ENCODE measurements around the gene TRIM9. TPM values are rescaled to one million over a fixed set of nuclear protein-coding genes. Genes with fewer than 3 reads are reported as not detected.

TRIM9 gene
- total RNA-seq, result 1 to 10 TPM in 1 of 2 donors, under 1 TPM in 1; 0.46 to 6.5 TPM

DNA sequence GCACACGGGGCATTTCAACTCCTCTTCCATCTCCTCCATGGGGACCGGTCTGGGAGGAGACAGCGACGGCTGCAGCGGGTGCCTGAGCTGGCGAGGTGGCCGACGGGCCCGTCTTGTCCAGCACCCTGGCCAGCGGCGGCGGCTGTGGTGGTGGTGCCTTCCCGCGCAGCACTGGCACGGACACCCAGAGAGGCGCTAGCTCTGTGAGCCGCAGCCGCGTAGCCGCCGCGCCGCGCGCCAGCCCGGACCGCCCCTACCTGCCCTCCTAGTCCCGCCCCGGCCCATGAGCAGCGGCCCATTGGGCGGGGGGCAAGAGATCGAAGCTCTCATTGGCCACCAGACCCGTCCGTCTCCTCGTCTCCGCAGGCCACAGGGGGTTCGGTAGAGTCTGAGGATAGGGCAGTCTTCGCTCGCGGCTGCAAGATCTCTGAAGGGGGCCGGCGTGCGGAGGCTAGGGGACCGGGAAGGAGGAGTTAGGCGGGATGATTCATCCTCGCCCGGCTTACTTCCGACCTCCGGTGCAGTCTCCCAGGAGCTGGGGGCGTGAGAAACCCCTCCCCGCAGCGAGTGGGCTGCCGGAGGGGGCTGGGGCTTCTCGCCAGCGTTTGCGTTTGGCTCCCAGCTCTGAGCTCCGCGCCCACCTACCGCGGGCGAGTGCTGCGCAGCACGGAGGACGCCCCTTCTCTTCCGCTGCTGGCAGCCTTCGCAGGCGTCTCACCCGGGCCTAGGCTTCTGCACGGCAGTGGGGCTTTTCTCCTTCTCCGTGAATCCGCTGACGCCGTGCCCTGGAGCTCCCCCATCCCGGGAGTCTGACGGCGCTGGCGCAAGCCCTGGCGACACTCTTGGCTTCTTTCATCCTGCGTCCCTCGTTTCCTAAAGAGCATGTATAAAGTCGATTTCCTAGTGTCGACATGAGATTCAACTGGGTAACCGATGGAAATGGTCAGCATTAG lies at the start of gene TRIM9:
TRIM9 (minus strand) TSS at position 205 of the 953 bp plus-strand sequence; CDS start at position 39, 166 bp downstream.
- peak; percentile 30 for TF ChIP-seq POLR2A (IDR thresholded peaks at IDR 0.05)
- peak; percentile 86 for TF ChIP-seq POLR2AphosphoS5 (IDR thresholded peaks at IDR 0.05)
- TF ChIP-seq, protein P1, sequence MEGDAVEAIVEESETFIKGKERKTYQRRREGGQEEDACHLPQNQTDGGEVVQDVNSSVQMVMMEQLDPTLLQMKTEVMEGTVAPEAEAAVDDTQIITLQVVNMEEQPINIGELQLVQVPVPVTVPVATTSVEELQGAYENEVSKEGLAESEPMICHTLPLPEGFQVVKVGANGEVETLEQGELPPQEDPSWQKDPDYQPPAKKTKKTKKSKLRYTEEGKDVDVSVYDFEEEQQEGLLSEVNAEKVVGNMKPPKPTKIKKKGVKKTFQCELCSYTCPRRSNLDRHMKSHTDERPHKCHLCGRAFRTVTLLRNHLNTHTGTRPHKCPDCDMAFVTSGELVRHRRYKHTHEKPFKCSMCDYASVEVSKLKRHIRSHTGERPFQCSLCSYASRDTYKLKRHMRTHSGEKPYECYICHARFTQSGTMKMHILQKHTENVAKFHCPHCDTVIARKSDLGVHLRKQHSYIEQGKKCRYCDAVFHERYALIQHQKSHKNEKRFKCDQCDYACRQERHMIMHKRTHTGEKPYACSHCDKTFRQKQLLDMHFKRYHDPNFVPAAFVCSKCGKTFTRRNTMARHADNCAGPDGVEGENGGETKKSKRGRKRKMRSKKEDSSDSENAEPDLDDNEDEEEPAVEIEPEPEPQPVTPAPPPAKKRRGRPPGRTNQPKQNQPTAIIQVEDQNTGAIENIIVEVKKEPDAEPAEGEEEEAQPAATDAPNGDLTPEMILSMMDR (IDR thresholded peaks at IDR 0.05), result peak in 1 of 4 experiments; percentile 16
- Histone ChIP-seq H3K4me1 (replicated peaks) (no peaks in the 10 kb centered on the region), H3K9me3 (no peaks in the 10 kb centered on the region), H3K27me3 (replicated peaks; ENCODE audit: insufficient read depth) (peaks cover 9% of the 10 kb centered on the region), H3K27ac (peak within 1 kb of the TSS; percentile 9 to 45), H3K4me3 (peak within 1 kb of the TSS; percentile 43 to 52), H3K36me3 (no peaks in the 10 kb centered on the region)
- 1% methylated on average over 50 of the region's 83 CpGs for WGBS
- intact Hi-C loops (cut with DNase I), result loop anchor here (5.0 to 10.0 kb wide), 3 partner anchors 73 to 130 kb away; no protein-coding TSS in a partner anchor
- peak; percentile 95 for DNase-seq (ENCODE audit: low spot score)

GRCh38 chr14:51140856-51141255 lies 46.0 kb upstream of the TRIM9 start:
- Histone ChIP-seq H3K4me3 (no peak overlapping the region), H3K36me3 (no peaks in the 10 kb centered on the region), H3K9me3 (no peaks in the 10 kb centered on the region), H3K27me3 (replicated peaks; ENCODE audit: insufficient read depth) (no peaks in the 10 kb centered on the region), H3K27ac (no peak overlapping the region), H3K4me1 (replicated peaks) (no peaks in the 10 kb centered on the region)
- TF ChIP-seq POLR2A (IDR thresholded peaks at IDR 0.05) (no peak), POLR2AphosphoS5 (IDR thresholded peaks at IDR 0.05) (no peak)
- TF ChIP-seq, protein P1 (IDR thresholded peaks at IDR 0.05), result no peak
- no peak for DNase-seq (ENCODE audit: low spot score)
- 97% methylated on average over 4 of the region's 4 CpGs for WGBS
- intact Hi-C loops (cut with DNase I), result no loop called here

- Histone ChIP-seq H3K36me3 (no peaks in the 10 kb centered on the region), H3K9me3 (no peaks in the 10 kb centered on the region), H3K27ac (no peak overlapping the region), H3K27me3 (replicated peaks; ENCODE audit: insufficient read depth) (no peaks in the 10 kb centered on the region), H3K4me1 (replicated peaks) (no peaks in the 10 kb centered on the region), H3K4me3 (no peak overlapping the region)
- no peak for DNase-seq (ENCODE audit: low spot score)
- no peak for TF ChIP-seq POLR2A (IDR thresholded peaks at IDR 0.05)
- intact Hi-C loops (cut with DNase I), result no loop called here
- WGBS, result 77% methylated on average over 5 of the region's 5 CpGs
These were observed 45.4 kb upstream of the TRIM9 start for GRCh38 chr14:51140338-51140737.

DNA sequence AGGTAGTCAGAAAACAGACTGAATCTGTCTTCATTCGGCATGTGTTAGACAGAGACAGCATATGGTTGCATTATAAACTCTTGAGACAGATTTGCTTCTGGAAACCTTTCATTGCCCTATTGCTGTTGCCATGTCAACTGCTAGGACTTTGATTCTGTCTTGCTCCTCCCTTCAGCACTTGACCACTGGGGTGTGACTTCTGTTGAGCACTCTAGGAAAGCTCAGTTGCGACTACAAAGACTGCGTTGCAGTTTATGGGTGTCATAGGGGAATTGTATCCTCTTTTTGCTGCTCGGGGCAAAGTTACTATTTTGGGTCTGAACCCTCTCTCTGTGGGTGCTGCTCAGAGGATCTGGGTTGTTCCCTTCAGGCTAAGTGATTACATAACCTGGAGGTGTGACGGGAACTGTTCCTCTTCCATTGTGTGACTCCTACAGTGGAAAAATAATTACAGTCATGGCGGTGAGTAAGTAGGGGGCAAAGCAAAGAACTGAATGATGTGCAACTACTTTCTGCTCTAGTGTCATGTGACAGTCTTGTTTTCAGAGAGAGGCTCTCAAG lies 44.3 kb upstream of the TRIM9 start:
- intact Hi-C loops (cut with DNase I), result no loop called here
- H3K27ac ChIP-seq, result no peak overlapping the region

More for the DNA sequence above, 44.3 kb upstream of the TRIM9 start:
- 65% methylated on average over 6 of the region's 6 CpGs for WGBS
- no peak for DNase-seq (ENCODE audit: low spot score)
- Histone ChIP-seq H3K27me3 (replicated peaks; ENCODE audit: insufficient read depth) (no peaks in the 10 kb centered on the region), H3K36me3 (no peaks in the 10 kb centered on the region), H3K4me1 (replicated peaks) (no peaks in the 10 kb centered on the region), H3K4me3 (no peak overlapping the region), H3K9me3 (no peaks in the 10 kb centered on the region)
- TF ChIP-seq POLR2AphosphoS5 (IDR thresholded peaks at IDR 0.05) (no peak), POLR2A (IDR thresholded peaks at IDR 0.05) (no peak)
- TF ChIP-seq, protein P1 (IDR thresholded peaks at IDR 0.05), result no peak
